GM23338 (cell line): ENCODE data around the gene HELZ.

Source experiments
- CTCF ChIP-seq, 2 experiments: fragments of 200-600 bp in 1 of 2; sonication (generic) in 1 of 2; conservative IDR thresholded peaks; 2 replicates each; pipeline versions ENCODE4 v1.5.1 to v1.6.1; 2016 to 2017; ENCODE audit warnings: antibody characterized with exemption in 2 of 2, low read depth in 2 of 2, mild to moderate bottlenecking in 2 of 2, moderate library complexity in 1 of 2
- EZH2 ChIP-seq: fragments of 200-600 bp; sonication (generic); IDR thresholded peaks from one replicate; pipeline ENCODE4 v1.8.0; 2017; ENCODE audit warnings: antibody characterized with exemption, mild to moderate bottlenecking, low read depth; ENCODE audit not compliant: unreplicated experiment
- EZH2phosphoT487 ChIP-seq: fragments of 200-600 bp; sonication (generic); IDR thresholded peaks from one replicate; pipeline ENCODE4 v1.8.1; 2018; ENCODE audit warnings: antibody characterized with exemption; ENCODE audit not compliant: unreplicated experiment

- TF ChIP-seq CTCF (conservative IDR thresholded peaks at IDR 0.05; ENCODE audit: low read depth in 2 of 2): no peak
- TF ChIP-seq EZH2: no peak
- no peak for TF ChIP-seq EZH2phosphoT487
Measured at GRCh38 chr17:67239597-67239996, 5.4 kb downstream of the HELZ start.
